ENCODE results near the gene MAB21L4. TPM values are rescaled to one million over a fixed set of nuclear protein-coding genes. Genes with fewer than 3 reads are reported as not detected.

The MAB21L4 gene
- polyA plus RNA-seq, 3 donors from 2014 or later = not detected

DNA sequence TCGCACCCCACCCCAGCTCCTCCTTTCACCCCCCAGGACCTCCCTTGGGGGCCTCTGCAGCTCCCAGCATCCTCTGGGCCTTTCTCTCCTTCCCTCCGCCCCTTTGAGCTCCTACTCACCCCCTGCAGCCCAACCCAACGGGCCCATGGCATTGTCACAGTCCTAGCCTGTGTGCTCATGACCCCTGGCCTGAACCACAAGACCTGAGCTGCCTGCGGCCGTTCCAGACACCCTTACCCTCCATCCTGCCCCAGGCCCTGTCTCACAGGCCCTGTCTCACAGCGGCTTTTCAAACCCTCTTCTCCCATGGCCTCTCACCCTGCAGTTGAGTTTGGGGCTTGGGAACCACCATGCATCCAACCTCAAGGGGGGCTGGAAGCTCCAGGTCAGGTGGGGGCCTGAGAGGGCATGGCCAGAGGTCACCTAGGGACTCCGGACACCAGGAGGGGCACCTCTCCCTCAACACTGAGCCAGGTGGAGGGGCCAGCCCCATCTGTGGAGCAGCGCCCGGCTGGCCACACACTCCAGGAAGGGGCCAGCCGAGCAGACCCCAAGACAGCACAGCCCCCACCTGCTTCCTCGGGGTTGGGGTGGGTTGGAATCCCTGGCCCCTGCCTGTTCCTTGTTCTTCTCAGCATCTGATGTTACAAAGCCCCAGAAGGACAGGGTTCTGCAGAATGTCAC lies 6.9 kb downstream of the MAB21L4 start:
- Mint-ChIP-seq H3K4me3 (no peak overlapping the region), H3K27me3 (ENCODE audit: low read depth in 3 of 3) (peaks cover 0 to 5% (median 1%) of the 10 kb centered on the region in 3 donors), H3K27ac (no peak overlapping the region), H3K9me3 (no peaks in the 10 kb centered on the region), H3K4me1 (no peaks in the 10 kb centered on the region), H3K36me3 (no peaks in the 10 kb centered on the region)
- no peak for DNase-seq

DNA sequence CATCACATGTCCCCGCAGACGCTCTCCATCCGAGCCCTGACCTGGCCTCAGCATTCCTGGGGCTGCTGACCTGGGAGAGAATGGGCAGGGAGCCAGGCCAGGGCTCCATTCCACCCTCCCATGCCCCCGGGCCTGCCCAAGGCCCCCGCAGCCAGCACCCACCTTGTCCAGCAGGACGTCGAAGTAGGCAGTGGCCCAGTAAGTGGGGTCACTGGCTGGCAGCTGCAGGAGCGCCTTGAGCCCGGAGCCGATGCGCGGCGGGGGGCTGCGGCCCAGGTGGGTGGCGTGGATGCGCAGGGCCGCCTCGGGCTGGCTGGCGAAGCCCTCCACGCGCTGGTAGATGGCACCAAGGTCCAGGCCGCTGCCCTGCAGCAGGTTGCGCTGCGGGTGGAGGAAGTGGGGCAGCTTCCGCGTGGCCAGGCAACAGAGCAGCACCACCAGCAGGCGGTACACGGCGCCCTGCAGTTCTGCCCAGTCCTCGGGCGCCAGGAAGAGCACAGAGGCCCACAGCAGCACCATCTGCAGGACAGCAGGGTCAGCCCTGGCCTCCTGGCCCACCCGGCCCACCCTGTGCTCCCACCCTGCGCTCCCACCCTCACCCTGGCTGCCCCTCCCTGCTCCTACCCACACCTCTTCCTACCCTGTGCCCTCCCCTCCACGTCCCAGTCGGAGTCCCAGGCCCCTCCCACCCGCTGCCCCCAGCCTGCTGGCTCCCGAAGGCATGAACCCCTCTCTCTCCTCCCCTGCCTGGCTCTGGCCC lies 7.6 kb downstream of the MAB21L4 start:
- H3K4me1 Mint-ChIP-seq = no peaks in the 10 kb centered on the region
- no peak overlapping the region for H3K27ac Mint-ChIP-seq
- peaks cover 0 to 5% (median 1%) of the 10 kb centered on the region in 3 donors for H3K27me3 Mint-ChIP-seq (ENCODE audit: low read depth in 3 of 3)
- no peaks in the 10 kb centered on the region for H3K36me3 Mint-ChIP-seq
- H3K9me3 Mint-ChIP-seq = no peaks in the 10 kb centered on the region
- no peak for DNase-seq
- no peak overlapping the region for H3K4me3 Mint-ChIP-seq

DNA sequence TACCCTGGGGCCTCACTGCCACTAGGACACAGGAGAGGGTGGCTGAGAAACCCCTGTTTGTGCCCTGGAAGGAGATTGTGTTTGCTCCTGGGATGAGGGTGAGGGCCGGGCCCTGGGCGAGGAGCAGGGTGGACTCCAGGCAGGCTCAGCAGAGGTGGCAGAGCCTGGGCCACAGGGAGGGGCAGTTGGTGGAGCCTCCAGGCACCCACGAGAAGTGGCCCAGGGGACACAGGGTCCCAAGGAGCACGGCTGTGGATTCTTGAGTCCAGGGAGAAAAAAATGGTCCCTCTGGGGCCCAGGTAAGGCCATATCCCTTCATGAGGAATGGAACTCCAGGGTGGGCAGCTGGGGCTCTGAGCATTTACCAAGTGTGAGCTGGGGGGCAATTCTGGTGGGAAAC lies 8.3 kb downstream of the MAB21L4 start:
- no peak for DNase-seq
- Mint-ChIP-seq H3K27ac (no peak overlapping the region), H3K36me3 (no peaks in the 10 kb centered on the region), H3K9me3 (no peaks in the 10 kb centered on the region), H3K27me3 (ENCODE audit: low read depth in 3 of 3) (peaks cover 0 to 5% (median 1%) of the 10 kb centered on the region in 3 donors), H3K4me1 (no peaks in the 10 kb centered on the region), H3K4me3 (no peak overlapping the region)

DNA sequence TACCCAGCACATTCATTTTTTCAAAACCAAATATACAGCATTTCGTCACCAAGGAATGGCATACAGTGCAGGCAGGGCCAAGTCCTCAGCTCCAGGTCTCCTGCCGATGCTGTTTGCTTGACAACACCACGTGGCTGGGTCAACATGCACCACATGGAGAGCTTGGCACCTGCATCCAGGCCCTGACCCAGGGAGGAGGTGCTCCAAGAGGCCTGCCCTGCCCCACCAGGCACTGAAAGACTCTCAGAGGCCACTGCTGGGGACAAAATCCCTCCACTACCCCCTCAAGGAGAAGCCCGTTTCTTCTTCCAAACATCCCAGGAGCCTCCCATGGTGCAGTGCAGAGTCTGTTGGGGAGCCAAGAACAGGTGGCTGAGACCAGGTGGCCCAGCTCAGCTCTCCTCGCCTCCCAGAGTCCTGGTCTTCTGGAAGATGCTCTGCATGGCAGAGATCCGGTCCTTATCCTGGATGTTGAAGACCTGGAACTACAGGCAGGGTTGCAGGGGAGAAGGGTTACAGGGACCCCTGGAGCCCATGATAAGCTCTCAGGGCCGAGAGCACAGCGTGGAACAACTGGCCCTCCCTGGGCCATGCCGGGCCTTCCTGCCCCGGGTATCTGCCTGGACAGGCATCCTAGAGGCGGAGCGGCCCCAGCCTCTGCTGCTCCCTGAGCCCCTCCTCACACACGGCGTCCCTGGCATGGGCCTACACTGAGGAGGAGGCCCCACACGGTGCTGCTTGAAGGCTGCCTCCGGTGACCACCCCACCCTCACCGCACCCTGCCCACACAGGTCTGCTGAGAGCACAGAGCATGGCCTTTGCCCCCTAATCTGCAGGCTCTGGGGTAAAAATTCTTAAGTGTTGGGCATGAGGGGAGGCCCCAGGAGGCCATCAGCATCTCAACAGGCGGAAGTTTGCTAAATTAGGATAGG lies 9.0 kb downstream of the MAB21L4 start:
- Mint-ChIP-seq H3K9me3 (no peaks in the 10 kb centered on the region), H3K27me3 (ENCODE audit: low read depth in 3 of 3) (peaks cover 0 to 5% (median 1%) of the 10 kb centered on the region in 3 donors), H3K4me3 (no peak overlapping the region), H3K36me3 (no peaks in the 10 kb centered on the region), H3K27ac (no peak overlapping the region), H3K4me1 (no peaks in the 10 kb centered on the region)
- DNase-seq = no peak

DNA sequence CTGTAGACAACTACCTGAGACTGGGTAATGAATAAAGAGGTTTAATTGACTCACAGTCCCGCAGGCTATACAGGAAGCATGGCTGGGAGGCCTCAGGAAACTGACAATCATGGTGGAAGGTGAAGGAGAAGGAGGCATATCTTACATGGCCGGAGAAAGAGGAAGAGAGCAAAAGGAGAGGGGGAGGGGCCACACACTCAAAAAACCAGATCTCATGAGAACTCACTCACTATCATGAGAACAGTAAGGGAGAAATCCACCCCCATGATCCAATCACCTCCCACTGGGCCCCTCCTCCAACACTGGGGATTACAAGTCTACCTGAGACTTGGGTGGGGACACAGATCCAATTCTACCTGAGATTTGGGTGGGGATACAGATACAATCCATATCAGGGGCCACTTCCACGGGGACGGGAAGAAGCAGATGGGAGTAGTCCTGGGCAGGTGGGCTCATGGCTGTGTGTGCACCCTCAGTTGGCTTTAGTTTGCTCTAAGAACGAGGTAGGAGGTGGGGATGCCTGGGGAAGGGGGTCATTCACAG lies 9.9 kb downstream of the MAB21L4 start:
- no peak for DNase-seq
- H3K27me3 Mint-ChIP-seq (ENCODE audit: low read depth in 3 of 3) = peaks cover 0 to 5% (median 1%) of the 10 kb centered on the region in 3 donors
- no peak overlapping the region for H3K4me3 Mint-ChIP-seq
- H3K9me3 Mint-ChIP-seq = no peaks in the 10 kb centered on the region
- H3K4me1 Mint-ChIP-seq = no peaks in the 10 kb centered on the region
- no peak overlapping the region for H3K27ac Mint-ChIP-seq
- H3K36me3 Mint-ChIP-seq = no peaks in the 10 kb centered on the region

DNA sequence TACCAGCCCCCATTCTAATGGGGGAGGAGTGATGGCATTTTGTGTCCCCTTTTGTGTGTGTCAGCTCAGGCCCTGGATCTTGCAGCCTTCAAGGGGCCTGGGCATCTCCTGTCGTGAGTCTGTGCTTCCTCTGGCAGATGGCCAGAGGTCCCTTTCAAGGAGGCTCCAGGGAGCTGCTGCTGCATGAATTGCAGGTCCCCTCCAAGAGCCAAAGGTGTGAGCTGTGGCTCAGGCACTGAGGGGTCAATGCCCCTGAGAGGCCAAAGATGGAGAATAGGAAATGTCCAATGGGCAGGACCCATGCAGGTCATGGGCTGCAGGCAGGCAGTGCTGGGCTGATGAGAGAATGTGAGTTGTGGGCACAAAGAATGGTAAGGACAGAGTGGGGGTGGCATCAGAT lies 10.4 kb downstream of the MAB21L4 start:
- DNase-seq = no peak

DNA sequence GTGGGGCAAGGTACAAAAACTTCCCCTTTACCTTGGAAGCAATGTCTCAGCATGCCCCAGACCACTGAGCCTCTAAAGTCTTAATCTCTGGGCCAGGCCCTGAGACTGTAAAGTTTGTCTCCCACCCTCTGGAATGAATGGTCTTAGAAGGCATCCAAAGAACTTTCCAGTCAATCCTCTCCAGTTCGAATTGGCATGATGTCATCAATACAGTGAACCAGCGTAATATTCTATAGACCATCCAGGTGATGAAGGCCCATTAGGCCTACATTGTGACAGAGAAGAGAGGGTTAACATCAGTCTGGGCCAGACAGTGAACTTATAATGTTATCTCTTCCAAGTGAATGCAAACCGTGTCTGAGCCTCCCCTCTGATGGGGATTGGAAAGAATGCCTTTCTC lies 11.2 kb downstream of the MAB21L4 start:
- no peaks in the 10 kb centered on the region for H3K36me3 Mint-ChIP-seq
- H3K4me3 Mint-ChIP-seq = no peak overlapping the region
- H3K4me1 Mint-ChIP-seq = no peaks in the 10 kb centered on the region
- DNase-seq = no peak
- H3K27ac Mint-ChIP-seq = no peak overlapping the region
- peaks cover 0 to 5% (median 3%) of the 10 kb centered on the region in 3 donors for H3K27me3 Mint-ChIP-seq (ENCODE audit: low read depth in 3 of 3)
- H3K9me3 Mint-ChIP-seq = no peaks in the 10 kb centered on the region

More for the DNA sequence above, 10.4 kb downstream of the MAB21L4 start:
- no peaks in the 10 kb centered on the region for H3K36me3 Mint-ChIP-seq
- no peaks in the 10 kb centered on the region for H3K4me1 Mint-ChIP-seq
- no peak overlapping the region for H3K27ac Mint-ChIP-seq
- no peak overlapping the region for H3K4me3 Mint-ChIP-seq
- no peaks in the 10 kb centered on the region for H3K9me3 Mint-ChIP-seq
- peaks cover 0 to 5% (median 1%) of the 10 kb centered on the region in 3 donors for H3K27me3 Mint-ChIP-seq (ENCODE audit: low read depth in 3 of 3)

DNA sequence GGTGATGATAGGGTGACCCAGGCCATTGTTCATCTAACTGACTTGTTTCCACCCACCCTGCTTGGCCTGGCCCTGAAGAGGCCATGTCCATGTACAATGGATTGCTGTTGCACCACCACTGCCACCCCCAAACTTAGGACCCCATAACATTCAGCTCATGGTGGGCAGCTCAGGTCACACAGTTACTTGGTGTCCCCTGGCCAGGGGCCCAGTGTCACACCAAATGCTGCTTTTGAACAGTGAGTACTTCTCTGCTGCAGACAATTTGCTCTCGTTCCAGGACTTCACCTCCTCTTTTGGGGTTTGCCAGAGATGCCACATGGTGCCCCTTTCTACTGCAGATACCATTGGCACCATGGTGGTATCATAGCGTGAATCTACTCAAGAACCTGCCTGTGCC lies 11.7 kb downstream of the MAB21L4 start:
- H3K27me3 Mint-ChIP-seq (ENCODE audit: low read depth in 3 of 3) = peaks cover 0 to 5% (median 3%) of the 10 kb centered on the region in 3 donors
- no peak overlapping the region for H3K27ac Mint-ChIP-seq
- H3K4me3 Mint-ChIP-seq = no peak overlapping the region

DNA sequence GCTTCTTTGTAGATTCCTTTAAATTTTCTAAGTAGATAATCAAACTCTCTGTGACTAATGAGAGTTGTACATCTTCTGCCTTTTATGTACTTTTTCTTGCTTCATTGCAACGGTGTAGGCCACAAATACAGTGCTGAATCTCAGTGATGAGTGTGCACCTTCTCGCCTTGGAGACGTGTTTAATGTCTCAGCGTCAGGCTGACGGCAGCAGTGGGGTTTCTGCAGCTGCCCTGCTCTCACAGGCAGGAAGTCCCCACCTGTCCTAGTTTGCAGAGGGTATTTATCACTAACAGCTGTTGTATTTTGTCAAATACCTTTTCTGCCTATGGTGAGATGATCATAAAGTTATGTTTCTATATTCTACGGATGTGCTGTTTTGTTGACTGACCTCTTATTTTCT lies 14.0 kb downstream of the MAB21L4 start:
- Mint-ChIP-seq H3K27ac (no peak overlapping the region), H3K27me3 (ENCODE audit: low read depth in 3 of 3) (peaks cover 0 to 5% (median 3%) of the 10 kb centered on the region in 3 donors), H3K9me3 (no peaks in the 10 kb centered on the region), H3K36me3 (no peaks in the 10 kb centered on the region), H3K4me3 (no peak overlapping the region), H3K4me1 (no peaks in the 10 kb centered on the region)
- no peak for DNase-seq

More for the DNA sequence above, 11.7 kb downstream of the MAB21L4 start:
- H3K4me1 Mint-ChIP-seq = no peaks in the 10 kb centered on the region
- H3K9me3 Mint-ChIP-seq = no peaks in the 10 kb centered on the region
- no peak for DNase-seq
- H3K36me3 Mint-ChIP-seq = no peaks in the 10 kb centered on the region

DNA sequence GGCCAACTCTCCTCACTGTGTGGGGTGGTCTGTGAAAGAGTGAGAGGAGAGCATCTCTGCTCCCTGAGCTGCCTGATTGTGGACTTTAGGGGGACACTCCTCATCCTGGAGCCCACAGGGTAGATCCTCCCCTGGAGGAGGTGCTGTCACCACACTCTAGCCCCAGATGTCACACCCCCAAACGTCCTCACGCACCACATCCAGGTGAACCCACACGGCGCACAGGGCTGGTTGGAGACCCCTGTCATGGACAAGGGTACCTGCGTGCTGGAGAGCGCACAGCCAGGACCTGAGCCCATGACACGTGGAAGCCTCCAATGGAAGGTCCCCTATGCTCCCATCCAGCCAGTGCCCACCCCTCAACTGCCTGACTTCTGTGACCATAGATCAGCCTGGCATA lies 16.9 kb downstream of the MAB21L4 start:
- Mint-ChIP-seq H3K36me3 (no peaks in the 10 kb centered on the region), H3K4me3 (no peak overlapping the region), H3K9me3 (no peaks in the 10 kb centered on the region), H3K27ac (no peak overlapping the region), H3K27me3 (ENCODE audit: low read depth in 3 of 3) (peaks cover 0 to 2% (median 0%) of the 10 kb centered on the region in 3 donors), H3K4me1 (no peaks in the 10 kb centered on the region)
- DNase-seq = no peak

DNA sequence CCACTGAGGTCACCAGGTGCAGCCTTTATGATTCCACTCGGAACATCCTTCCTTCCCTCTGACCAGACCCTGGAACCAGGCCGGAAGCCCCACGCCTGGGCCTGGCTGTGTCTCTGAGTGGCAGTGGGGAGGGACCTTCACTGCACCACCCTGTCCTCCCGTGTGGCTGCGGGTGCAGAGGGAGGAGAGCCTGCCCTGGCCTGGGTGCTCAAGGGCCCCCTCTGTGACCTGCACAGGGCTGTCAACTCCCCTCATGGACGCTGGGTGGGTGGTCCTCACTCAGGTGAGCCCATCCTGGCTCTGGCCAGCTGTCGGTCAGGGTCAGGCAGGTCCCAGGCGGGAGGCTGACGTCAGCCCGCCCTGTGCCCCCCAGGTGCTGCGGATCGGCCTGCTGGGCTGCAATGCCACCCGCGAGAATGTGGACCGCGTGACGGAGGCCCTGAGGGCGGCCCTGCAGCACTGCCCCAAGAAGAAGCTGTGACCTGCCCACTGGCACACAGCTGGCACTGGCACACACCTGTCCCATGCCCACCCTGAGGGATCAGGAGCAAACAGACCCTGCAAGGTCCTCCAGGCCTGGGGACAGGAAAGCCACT lies 17.5 kb downstream of the MAB21L4 start:
- Mint-ChIP-seq H3K4me1 (no peaks in the 10 kb centered on the region), H3K4me3 (no peak overlapping the region), H3K9me3 (no peaks in the 10 kb centered on the region), H3K27ac (no peak overlapping the region), H3K27me3 (ENCODE audit: low read depth in 3 of 3) (peaks cover 0 to 2% (median 0%) of the 10 kb centered on the region in 3 donors), H3K36me3 (no peaks in the 10 kb centered on the region)
- DNase-seq = no peak

DNA sequence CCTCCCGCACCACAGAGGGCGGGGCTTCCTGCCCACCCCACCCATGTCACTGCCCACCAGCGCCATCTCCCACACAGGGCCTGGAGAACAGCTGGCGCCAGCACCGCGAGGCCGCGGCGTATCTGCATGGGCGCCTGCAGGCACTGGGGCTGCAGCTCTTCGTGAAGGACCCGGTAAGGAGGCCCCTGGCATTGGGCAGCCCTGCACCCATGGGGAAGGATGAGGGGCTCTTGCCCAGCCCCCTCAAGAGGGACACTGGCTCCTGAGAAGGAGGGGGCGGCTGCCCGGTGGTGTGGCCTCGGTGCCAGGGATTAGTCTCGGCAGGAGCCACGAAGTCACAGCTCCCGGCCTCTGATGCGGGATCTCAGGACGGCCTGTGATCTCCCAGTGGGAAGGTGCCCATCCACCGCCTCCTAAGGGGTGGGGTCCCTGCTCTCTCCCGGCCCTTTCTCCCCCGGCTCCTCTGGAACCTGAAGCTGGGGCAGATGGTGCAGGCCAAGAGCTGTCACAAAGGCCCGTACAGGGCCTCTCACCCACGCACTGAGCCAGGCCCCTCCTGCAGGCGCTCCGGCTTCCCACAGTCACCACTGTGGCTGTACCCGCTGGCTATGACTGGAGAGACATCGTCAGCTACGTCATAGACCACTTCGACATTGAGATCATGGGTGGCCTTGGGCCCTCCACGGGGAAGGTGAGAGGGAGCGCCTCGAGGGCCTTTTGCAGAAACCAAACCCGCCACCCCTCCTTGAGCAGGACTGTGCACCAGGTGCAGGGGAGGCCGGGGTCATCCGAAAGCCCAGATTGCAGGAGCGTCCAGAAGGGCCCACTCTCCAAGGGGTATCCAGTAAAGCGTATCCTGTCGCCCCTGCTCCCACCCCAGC lies 18.3 kb downstream of the MAB21L4 start:
- H3K27me3 Mint-ChIP-seq (ENCODE audit: low read depth in 3 of 3) = peaks cover 0 to 2% (median 0%) of the 10 kb centered on the region in 3 donors
- H3K4me1 Mint-ChIP-seq = no peaks in the 10 kb centered on the region
- H3K9me3 Mint-ChIP-seq = no peaks in the 10 kb centered on the region
- no peak overlapping the region for H3K27ac Mint-ChIP-seq
- no peak overlapping the region for H3K4me3 Mint-ChIP-seq
- DNase-seq = no peak
- no peaks in the 10 kb centered on the region for H3K36me3 Mint-ChIP-seq
